ENCODE measurements around the gene TECPR2.

TECPR2 gene

GRCh38 chr14:102437997-102438915 lies 75.5 kb downstream of the TECPR2 start:
- no peak overlapping the region for H3K4me3 ChIP-seq (ENCODE audit: low read depth, low read length)
- peak; percentile 87 for TF ChIP-seq CTCF (IDR thresholded peaks at IDR 0.05; ENCODE audit: control insufficient read depth, extremely low read depth, insufficient read depth)
- no peak for DNase-seq (ENCODE audit: low read depth)

- H3K4me3 ChIP-seq (ENCODE audit: low read depth, low read length), result no peak overlapping the region
- no peak for DNase-seq (ENCODE audit: low read depth)
- TF ChIP-seq CTCF (IDR thresholded peaks at IDR 0.05; ENCODE audit: control insufficient read depth, extremely low read depth, insufficient read depth), result no peak
These were observed 76.8 kb downstream of the TECPR2 start for GRCh38 chr14:102439556-102439955.

- no peak for TF ChIP-seq CTCF (IDR thresholded peaks at IDR 0.05; ENCODE audit: control insufficient read depth, extremely low read depth, insufficient read depth)
- DNase-seq (ENCODE audit: low read depth), result no peak
- no peak overlapping the region for H3K4me3 ChIP-seq (ENCODE audit: low read depth, low read length)
These were observed 77.7 kb downstream of the TECPR2 start for GRCh38 chr14:102440392-102440791.

GRCh38 chr14:102442241-102443211 lies 79.8 kb downstream of the TECPR2 start:
- no peak overlapping the region for H3K4me3 ChIP-seq (ENCODE audit: low read depth, low read length)
- no peak for DNase-seq (ENCODE audit: low read depth)
- no peak for TF ChIP-seq CTCF (IDR thresholded peaks at IDR 0.05; ENCODE audit: control insufficient read depth, extremely low read depth, insufficient read depth)

GRCh38 chr14:102445066-102445465 lies 82.3 kb downstream of the TECPR2 start:
- TF ChIP-seq CTCF (IDR thresholded peaks at IDR 0.05; ENCODE audit: control insufficient read depth, extremely low read depth, insufficient read depth), result no peak
- DNase-seq (ENCODE audit: low read depth), result no peak
- no peak overlapping the region for H3K4me3 ChIP-seq (ENCODE audit: low read depth, low read length)

GRCh38 chr14:102445641-102446040 lies 82.9 kb downstream of the TECPR2 start:
- H3K4me3 ChIP-seq (ENCODE audit: low read depth, low read length), result no peak overlapping the region
- TF ChIP-seq CTCF (IDR thresholded peaks at IDR 0.05; ENCODE audit: control insufficient read depth, extremely low read depth, insufficient read depth), result no peak
- DNase-seq (ENCODE audit: low read depth), result no peak

Data from LNCaP clone FGC (cell line).